SU-DHL-6 (cell line): Measurements from ENCODE around the gene ZFYVE19.

ENCODE experiments used
- H2AFZ ChIP-seq: fragments of 200-600 bp; sonication (generic); 2 replicates; pipeline ENCODE4 v1.6.1; 2014; ENCODE audit warnings: low read depth, mild to moderate bottlenecking, moderate library complexity, mixed read lengths, antibody characterized with exemption, low read length; ENCODE audit not compliant: severe bottlenecking
- H3F3A ChIP-seq: fragments of 200-600 bp; shearing (Covaris generic); 2 replicates; pipeline ENCODE4 v1.6.0; 2016; ENCODE audit warnings: antibody characterized with exemption, mild to moderate bottlenecking; ENCODE audit not compliant: insufficient read depth
- H3K27ac ChIP-seq: fragments of 200-600 bp; sonication (generic); 2 replicates; pipeline ENCODE4 v1.5.1; 2016; ENCODE audit warnings: low read depth, mild to moderate bottlenecking, low read length, moderate library complexity, mixed read lengths
- H3K27me3 ChIP-seq: fragments of 200-600 bp; sonication (generic), shearing (Covaris generic); 2 replicates; pipeline ENCODE4 v1.6.0; 2014; ENCODE audit warnings: mild to moderate bottlenecking, low read length
- H3K36me3 ChIP-seq: fragments of 200-600 bp; sonication (generic); 2 replicates; pipeline ENCODE4 v1.6.1; 2014; ENCODE audit warnings: mild to moderate bottlenecking, low read length, mixed read lengths
- H3K4me2 ChIP-seq: fragments of 300-600, 200-600 bp; shearing (Covaris generic), sonication (generic); 2 replicates; pipeline ENCODE4 v1.6.0; 2014; ENCODE audit warnings: low read length, low read depth, mild to moderate bottlenecking; ENCODE audit not compliant: poor library complexity, severe bottlenecking
- H3K4me3 ChIP-seq: fragments of 200-600 bp; sonication (generic); 2 replicates; pipeline ENCODE4 v1.5.1; 2014; ENCODE audit warnings: antibody characterized with exemption, low read length, mild to moderate bottlenecking, mixed read lengths; ENCODE audit not compliant: insufficient read depth, poor library complexity, severe bottlenecking
- H3K79me2 ChIP-seq: fragments of 200-600 bp; sonication (generic); 2 replicates; pipeline ENCODE4 v1.6.1; 2014; ENCODE audit warnings: mild to moderate bottlenecking, low read length, moderate library complexity; ENCODE audit not compliant: insufficient read depth
- H3K9ac ChIP-seq: fragments of 200-600 bp; sonication (generic); 2 replicates; pipeline ENCODE4 v1.7.0; 2014; ENCODE audit warnings: mild to moderate bottlenecking, low read length
- H3K9me2 ChIP-seq: fragments of 200-600 bp; sonication (generic); replicated peaks from 2 replicates; pipeline ENCODE4 v1.6.1; 2014; ENCODE audit warnings: low read length; ENCODE audit not compliant: insufficient read depth
- H3K9me3 ChIP-seq: fragments of 200-600 bp; sonication (generic); 2 replicates; pipeline ENCODE4 v1.6.1; 2014; ENCODE audit warnings: low read length, mixed read lengths; ENCODE audit not compliant: insufficient read depth
- H4K20me1 ChIP-seq: fragments of 200-600 bp; sonication (generic); 2 replicates; pipeline ENCODE4 v1.6.1; 2014; ENCODE audit warnings: low read depth, mild to moderate bottlenecking, antibody characterized with exemption, low read length, moderate library complexity, mixed read lengths
- EZH2phosphoT487 ChIP-seq: fragments of 200-600 bp; sonication (generic), shearing (Covaris generic); conservative IDR thresholded peaks from 2 replicates; pipeline ENCODE4 v1.6.1; 2018; ENCODE audit warnings: mild to moderate bottlenecking, antibody characterized with exemption, low read length, moderate library complexity, mixed read lengths
- TF ChIP-seq, protein P1 (sequence below): fragments of 200-600 bp; sonication (generic); IDR thresholded peaks from one replicate; pipeline ENCODE4 v1.5.1; 2017; ENCODE audit warnings: antibody characterized with exemption, mild to moderate bottlenecking, low read length, moderate library complexity; ENCODE audit not compliant: insufficient read depth, poor library complexity, severe bottlenecking

The ZFYVE19 gene

DNA sequence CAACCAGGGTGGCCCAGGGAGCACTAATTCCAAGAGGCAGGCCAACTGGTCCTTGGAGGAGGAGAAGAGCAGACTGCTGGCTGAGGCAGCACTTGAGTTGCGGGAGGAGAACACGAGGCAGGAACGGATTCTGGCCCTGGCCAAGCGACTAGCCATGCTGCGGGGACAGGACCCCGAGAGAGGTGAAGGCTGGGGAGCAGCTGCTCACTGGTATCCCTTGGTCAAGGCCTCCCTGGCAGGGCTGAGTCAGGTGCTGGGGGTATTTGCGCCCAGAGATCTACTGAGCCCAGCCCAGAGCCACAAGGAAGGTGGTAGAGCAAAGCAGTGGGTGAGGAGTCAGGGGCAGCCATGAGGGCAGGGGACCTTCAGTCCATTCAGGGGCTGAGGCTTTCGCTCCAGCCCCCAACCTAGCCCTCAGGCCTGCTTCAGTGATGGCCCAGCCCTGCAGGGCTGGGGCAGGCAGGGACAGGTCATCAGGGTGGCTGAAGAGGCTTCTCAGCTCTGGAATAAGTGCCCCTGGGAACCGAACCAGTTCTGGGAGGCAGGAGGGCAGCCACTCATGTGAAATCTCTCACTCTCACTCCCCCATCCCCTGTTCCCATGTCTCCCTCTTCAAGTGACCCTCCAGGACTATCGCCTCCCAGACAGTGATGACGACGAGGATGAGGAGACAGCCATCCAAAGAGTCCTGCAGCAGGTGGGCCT, 6.0 kb downstream of the ZFYVE19 start:
- H3K9me2 ChIP-seq, result no peaks in the 10 kb centered on the region
- H3K27ac ChIP-seq, result no peak overlapping the region
- no peaks in the 10 kb centered on the region for H4K20me1 ChIP-seq

DNA sequence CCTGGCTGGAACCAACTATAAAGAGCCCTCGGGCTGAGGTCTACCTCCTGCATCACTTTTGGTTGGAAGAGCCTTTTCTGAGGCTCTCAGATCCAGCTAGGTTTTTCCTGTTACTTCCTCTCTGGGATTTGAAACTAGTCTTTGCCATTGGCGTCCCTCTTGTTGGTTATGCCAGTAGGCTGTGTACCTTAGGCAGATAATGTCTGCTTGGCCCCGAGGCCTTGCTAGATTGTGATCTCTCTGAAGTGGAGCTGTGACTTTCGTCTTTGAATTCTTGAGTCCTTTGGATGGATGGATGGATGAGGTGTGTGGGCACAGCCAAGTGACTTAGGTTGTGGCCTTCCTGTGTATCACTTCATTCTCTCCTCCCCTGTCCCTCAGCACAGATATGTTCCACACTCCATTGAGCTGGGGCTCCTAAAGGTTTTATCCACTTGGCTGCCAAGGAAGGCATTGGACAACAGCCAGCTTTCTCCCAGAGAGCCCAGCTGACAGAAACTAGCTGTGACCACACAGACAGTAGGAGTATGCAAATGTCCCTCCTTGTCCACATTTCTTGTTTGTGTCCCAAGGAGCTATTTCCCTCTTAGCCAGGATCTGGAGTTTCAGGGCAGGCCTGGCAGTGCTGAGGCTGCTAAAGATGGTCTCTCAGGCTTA, 8.3 kb downstream of the ZFYVE19 start:
- Histone ChIP-seq H2AFZ (no peak overlapping the region), H4K20me1 (no peaks in the 10 kb centered on the region), H3K36me3 (no peaks in the 10 kb centered on the region), H3K9ac (no peak overlapping the region), H3F3A (no peaks in the 10 kb centered on the region), H3K9me3 (no peaks in the 10 kb centered on the region), H3K4me2 (no peak overlapping the region), H3K9me2 (no peaks in the 10 kb centered on the region), H3K4me3 (no peak overlapping the region), H3K27me3 (no peaks in the 10 kb centered on the region), H3K27ac (no peak overlapping the region), H3K79me2 (no peaks in the 10 kb centered on the region)
- TF ChIP-seq EZH2phosphoT487, result no peak
- TF ChIP-seq, protein P1, sequence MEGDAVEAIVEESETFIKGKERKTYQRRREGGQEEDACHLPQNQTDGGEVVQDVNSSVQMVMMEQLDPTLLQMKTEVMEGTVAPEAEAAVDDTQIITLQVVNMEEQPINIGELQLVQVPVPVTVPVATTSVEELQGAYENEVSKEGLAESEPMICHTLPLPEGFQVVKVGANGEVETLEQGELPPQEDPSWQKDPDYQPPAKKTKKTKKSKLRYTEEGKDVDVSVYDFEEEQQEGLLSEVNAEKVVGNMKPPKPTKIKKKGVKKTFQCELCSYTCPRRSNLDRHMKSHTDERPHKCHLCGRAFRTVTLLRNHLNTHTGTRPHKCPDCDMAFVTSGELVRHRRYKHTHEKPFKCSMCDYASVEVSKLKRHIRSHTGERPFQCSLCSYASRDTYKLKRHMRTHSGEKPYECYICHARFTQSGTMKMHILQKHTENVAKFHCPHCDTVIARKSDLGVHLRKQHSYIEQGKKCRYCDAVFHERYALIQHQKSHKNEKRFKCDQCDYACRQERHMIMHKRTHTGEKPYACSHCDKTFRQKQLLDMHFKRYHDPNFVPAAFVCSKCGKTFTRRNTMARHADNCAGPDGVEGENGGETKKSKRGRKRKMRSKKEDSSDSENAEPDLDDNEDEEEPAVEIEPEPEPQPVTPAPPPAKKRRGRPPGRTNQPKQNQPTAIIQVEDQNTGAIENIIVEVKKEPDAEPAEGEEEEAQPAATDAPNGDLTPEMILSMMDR, result no peak

More for the DNA sequence above, 6.0 kb downstream of the ZFYVE19 start:
- TF ChIP-seq, protein P1, result no peak
- no peak for TF ChIP-seq EZH2phosphoT487
- no peaks in the 10 kb centered on the region for H3F3A ChIP-seq
- H3K27me3 ChIP-seq, result no peaks in the 10 kb centered on the region
- no peak overlapping the region for H2AFZ ChIP-seq
- no peaks in the 10 kb centered on the region for H3K9me3 ChIP-seq
- H3K9ac ChIP-seq, result no peak overlapping the region
- no peak overlapping the region for H3K4me3 ChIP-seq
- no peaks in the 10 kb centered on the region for H3K36me3 ChIP-seq
- no peak overlapping the region for H3K4me2 ChIP-seq
- 0 out of 2 replicates have a peak, but pooled peaks cover 3% of the 10 kb centered on the region for H3K79me2 ChIP-seq

DNA sequence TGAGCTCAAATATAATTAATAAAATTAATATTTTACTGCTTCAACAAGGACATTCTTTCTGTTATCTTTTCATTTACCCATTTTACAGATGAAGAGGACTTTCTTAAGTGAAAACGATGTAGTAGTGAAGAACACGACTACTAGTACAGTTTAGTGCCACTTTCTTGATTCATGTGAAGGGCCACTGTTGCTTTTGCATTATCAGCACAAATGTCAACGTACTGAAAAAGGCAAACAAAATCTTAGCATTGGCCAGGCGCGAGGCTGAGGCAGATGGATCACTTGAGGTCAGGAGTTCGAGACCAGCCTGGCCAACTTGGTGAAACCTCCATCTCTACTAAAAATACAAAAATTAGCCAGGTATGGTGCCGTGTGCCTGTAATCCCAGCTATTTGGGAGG, 12.2 kb downstream of the ZFYVE19 start:
- no peak for TF ChIP-seq EZH2phosphoT487
- TF ChIP-seq, protein P1, result no peak
- H3K79me2 ChIP-seq, result no peaks in the 10 kb centered on the region
- H3K27ac ChIP-seq, result no peak overlapping the region
- H3K27me3 ChIP-seq, result no peaks in the 10 kb centered on the region
- no peak overlapping the region for H3K9ac ChIP-seq
- H3F3A ChIP-seq, result no peaks in the 10 kb centered on the region
- no peaks in the 10 kb centered on the region for H3K36me3 ChIP-seq
- H3K9me2 ChIP-seq, result no peaks in the 10 kb centered on the region
- no peak overlapping the region for H2AFZ ChIP-seq
- no peak overlapping the region for H3K4me2 ChIP-seq
- H4K20me1 ChIP-seq, result no peaks in the 10 kb centered on the region
- H3K9me3 ChIP-seq, result no peaks in the 10 kb centered on the region
- no peak overlapping the region for H3K4me3 ChIP-seq
